Activated CD8-positive, alpha-beta memory T cell treated with anti-CD3 and anti-CD28 coated beads, Interleukin-2, amount 50 U/mL, for 1 hour (primary cell): ENCODE results near the gene POU1F1.
"Not testable (repeated sequence)": the region's sequence is repeated elsewhere in the genome, so short reads cannot be mapped to it uniquely, and the experiment has no call there.

Source experiments
- DNase-seq: peaks from one replicate; pipeline ENCODE4 v3.0.0-alpha.2; 2020; ENCODE audit errors: extremely low read depth

POU1F1 gene

DNA sequence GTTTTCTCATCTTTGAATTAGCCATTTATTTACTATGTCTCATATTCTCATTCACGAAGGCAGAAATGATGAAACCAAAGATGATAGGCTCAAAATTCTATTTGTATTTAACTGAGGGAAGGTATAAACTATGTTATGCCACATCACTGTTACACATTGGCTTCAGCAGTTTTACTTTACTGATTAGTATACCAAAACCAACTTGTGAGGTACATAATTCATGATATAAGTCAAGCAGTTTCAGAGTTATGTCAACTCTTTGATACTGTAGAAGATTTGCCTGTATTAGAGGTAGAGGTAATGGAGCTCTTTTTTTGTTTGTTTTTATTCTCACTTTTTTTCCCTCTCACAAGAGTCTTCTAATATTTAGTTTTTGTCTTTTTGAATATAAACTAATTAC, 26.4 kb downstream of the POU1F1 start:
- no peak for DNase-seq

DNA sequence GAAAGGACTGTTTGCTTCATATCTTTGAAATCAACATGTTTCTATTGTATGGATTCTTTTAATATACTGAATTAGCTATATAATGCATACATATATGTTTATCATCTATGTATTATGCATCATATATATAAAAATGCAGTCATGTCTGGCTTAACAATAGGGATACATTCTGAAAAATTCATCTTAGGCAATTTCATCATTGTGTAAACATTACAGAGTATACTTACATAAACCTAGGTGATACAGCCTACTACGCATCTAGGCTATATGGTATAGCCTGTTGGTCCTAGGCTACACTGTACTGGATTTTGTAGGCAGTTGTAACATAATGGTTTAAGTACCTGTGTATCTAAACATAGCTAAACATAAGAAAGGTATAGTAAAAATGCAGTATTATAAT, 27.6 kb downstream of the POU1F1 start:
- DNase-seq, result no peak

DNA sequence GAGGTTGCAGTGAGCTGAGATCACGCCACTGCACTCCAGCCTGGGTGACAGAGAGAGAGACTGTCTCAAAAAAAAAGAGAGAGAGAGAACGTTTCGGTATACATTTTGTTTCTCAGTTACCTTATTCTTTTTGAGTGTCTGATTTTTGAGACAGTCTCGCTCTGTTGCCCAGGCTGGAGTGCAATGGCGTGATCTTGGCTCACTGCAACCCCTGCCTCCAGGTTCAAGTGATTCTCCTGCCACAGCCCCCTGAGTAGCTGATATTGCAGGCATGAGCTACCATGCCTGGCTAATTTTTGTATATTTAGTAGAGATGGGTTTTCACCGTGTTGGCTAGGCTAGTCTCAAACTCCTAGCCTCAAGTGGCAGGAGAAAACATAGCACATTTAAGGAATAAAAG, 28.2 kb downstream of the POU1F1 start:
- DNase-seq, result not testable (repeated sequence)

DNA sequence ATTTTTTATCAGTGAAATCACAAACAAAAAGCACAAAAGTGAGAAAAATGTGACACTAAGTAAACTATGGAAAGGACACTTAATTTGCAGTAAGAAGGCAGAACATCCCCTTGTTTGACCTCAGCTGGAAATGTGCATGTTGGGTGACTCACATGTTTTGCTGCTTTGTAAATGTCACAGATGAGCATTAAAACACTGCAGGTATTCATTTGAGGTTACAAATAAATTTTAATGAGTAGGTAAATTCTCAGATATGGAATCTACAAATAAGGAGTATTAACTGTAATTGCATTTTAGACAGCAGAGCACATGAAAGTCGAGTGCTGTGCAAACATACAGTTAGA, 29.0 kb downstream of the POU1F1 start:
- DNase-seq, result no peak

DNA sequence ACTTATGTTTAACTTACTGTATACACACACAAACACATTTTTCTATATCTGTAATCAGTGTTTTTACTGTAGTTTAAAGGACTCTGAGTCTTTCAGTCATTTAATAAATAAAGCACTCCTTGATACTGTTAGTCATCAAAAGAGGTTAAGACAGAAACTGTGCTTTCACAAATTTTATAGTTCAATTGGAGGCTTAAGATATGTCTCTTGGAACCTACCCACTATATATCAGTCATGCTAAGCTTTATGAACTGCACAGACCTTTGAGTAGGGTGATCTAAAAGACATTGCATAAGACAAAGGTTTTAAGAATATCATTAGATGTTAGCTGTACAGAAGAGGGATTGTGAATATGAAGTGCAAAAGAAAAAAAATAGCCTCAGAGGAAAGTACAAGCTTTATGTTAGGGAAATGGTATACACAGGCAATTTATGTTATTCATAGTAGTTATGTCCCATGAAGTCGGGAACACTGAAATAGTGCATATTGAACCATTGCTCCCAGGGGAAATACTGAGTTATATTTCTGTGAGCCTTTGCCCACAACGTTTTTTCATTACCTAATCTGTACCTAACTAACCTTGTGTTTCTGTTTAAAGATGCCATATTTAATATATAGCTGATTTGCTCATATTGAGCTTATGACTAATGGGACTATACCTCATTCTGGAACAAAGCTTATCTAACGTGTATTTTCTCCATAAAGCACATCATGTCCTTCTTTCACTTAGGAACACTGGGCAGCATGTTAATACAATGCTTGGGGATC, 29.5 kb downstream of the POU1F1 start:
- no peak for DNase-seq

DNA sequence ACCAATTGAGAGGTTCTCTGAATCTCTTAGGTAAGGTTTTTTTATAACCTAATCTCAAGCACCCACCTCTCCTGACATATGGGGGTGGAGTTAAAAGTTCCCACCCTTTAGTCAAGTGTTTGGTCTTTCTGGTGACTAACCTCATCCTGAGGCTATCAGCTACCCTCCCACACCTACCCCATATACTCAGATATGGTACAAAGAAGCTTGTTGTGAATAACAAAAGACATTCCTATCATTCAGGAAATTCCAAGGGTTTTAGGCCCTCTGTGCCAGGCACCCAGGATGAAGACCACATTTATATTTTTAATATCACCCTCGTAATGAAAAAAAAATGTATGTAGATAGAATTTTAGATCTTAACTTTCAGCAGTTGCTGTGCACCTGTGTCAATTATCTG, 40.3 kb downstream of the POU1F1 start:
- DNase-seq, result no peak

DNA sequence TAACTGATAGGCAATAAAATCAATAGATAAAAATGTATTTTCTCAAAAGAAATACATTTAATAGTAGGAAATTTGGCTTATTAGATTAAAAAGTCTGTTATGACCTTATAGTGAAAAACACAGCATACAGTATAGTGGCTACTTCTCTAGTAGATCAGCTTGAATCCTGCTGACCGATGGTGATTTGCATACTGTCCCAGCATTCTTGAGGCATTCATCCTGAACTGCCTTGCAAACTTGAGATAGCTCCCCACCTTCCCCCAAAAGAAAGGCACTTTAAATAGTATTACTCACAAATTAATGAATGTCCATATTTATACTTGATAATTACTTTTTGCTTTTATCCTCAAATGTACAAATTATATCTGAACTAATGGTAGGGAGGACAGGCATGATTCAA, 42.6 kb downstream of the POU1F1 start:
- no peak for DNase-seq

DNA sequence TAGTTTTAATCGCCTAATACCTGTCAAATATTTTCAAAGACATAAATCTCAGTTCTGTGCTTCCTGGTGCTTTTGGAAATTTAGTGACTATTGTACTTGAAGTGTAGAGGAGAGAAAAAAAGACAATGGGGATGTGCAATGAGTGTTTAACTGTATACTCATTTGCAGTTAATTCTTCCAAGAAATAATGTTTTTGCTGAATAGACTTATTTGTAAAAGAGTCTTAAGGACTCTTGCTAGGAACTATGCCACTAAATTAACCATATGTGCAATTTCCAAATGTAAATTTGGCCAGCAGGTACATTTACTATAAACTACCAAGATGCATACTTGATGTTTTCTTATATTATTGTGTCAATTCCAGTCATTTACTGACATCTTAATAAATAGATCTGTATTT, 47.3 kb downstream of the POU1F1 start:
- no peak for DNase-seq

DNA sequence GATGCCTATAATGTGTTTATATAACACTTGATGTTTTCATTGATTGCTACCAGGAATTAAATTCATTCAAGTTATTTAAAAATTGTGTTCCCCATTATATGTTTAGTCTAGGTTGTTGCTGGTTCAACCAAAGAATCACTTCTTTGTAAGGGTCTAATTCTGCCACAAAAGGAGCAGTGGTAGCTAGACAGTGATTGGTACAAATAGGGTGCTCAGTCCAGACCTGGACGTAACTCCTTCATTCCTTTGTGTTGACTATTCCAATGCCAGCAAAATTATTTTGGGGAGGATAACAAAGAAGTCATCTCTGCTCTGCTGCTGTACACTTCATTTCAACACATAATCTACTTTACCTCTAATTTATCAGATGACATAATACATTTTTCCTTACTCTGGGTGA, 48.1 kb downstream of the POU1F1 start:
- no peak for DNase-seq

DNA sequence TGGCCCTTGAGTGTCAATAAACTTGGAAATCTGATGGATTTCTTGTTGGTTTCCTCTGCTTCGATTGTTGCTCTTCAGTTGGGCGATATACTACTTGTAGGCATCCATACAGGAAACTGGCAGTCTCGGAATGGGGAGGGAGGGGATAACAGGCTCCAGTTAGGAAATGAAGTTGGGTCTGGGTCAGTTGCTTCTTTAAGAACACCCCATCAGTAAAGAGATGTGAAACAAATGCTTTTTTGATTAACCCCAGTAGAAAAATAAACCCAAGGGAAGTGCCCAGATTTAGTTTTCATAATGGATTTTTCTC, 48.6 kb downstream of the POU1F1 start:
- DNase-seq, result no peak

DNA sequence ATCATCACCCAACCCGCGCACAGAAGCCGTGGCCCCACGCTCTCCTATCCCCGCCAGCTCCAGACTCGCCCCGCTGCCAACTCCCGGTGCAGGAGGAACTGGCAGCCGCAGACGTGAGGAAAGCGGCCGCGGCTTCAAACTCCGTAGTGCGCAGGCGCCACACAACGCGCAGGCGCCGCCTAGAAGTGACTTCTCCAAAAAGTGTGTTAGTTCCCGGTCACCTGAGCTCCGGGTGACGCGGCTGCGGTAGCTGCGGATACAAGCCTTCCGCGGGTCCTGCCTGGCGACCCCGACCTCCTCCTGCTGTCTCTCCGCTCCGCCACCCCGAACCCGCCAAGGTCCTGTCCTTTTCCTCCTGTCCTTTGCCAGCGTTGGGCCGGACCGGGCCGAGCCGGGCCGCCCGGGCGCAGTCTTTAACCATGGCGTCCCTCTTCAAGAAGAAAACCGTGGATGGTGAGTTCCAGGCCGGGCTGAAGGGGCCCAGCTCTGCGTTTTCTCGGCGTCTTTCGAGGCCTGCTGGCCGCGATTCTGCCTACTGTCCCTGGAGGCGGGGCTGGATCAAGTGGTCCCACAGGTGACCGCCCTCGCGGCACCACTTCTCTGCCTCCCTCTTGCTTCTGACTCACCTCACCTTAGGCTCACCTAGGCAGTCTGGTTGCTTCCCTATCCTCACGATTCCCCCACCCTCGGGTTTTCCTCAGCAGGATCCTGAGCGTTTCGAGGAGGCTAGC, 49.1 kb downstream of the POU1F1 start, which contains the start of gene CHMP2B:
TSS of gene CHMP2B (plus strand) at position 206 of the 731 bp plus-strand sequence. CDS start at position 420, 214 bp downstream.
- peak; percentile 67 for DNase-seq

DNA sequence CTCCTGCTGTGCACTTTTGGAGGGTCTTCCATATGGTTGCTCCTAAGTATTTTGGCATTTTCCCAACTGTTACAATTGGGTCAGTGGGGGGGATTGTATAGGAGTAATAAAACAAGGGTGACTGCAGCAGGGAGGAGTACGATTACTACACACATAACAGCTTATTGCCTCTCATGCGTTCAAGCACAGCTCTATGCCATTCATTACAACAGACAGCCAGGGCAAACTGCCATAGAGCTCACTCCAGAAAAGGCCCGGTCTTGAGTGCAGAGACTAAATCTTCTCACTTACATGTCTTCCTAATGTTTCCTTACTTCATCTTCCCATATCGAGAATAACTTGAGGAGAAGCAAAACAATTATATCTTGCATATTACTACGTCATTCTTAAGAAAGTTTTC, 50.7 kb downstream of the POU1F1 start:
- DNase-seq, result no peak

DNA sequence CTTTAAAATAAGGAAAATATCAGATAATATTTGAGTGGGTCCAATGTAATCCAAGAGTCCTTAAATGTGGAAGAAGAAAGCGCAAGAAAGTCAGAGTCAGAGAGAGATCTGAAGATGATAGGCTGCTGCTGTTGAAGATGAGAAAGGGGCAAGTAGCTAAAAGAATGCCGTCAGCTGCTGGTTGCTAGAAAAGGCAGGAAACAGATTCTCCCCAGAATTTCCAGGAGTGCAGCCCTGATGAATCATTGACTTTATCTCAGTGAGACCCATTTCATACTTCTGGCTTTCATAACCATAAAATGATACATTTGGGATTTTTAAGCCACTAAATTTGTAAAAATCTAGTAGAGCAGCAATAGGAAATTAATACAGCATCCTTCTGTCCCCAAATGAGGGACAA, 56.8 kb downstream of the POU1F1 start:
- DNase-seq, result no peak

DNA sequence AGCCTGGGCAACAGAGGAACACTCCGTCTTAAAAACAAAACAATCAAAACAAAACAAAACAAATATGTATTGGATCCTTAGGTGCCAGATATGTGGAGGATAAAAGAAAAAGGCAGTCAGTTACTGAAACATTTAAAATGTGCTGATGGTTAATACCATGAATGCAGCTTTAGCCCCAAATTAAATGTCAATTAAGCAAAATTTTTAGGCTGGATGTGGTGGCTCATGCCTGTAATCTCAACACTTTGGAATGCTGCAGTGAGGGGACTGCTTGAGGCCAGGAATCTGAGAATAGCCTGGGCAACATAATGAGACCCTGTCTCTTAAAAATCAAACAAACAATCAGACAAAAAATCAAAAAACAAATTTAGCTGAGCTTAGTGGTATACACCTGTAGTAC, 57.8 kb downstream of the POU1F1 start:
- DNase-seq, result no peak
